Suprapubic skin (tissue), 4 donors: Measurements from ENCODE around the gene TBC1D5. TPM values are rescaled to one million over a fixed set of nuclear protein-coding genes. Genes with fewer than 3 reads are reported as not detected.

Source experiments
- DNase-seq, 2 donors: peaks; one replicate each; pipeline ENCODE4 v3.0.0-alpha.2; 2019; ENCODE audit warnings: low spot score in 2 of 2
- H3K27ac ChIP-seq: fragments of 200-600 bp; sonication (generic); one replicate; pipeline ENCODE4 v1.5.1; 2019
- H3K27me3 ChIP-seq: fragments of 200-600 bp; sonication (generic); one replicate; pipeline ENCODE4 v1.5.1; 2019
- H3K36me3 ChIP-seq: fragments of 200-600 bp; sonication (generic); one replicate; pipeline ENCODE4 v1.5.1; 2019
- H3K4me1 ChIP-seq: fragments of 200-600 bp; sonication (generic); one replicate; pipeline ENCODE4 v1.5.1; 2019
- H3K4me3 ChIP-seq: fragments of 200-600 bp; sonication (generic); one replicate; pipeline ENCODE4 v1.5.1; 2019; ENCODE audit warnings: mild to moderate bottlenecking
- H3K9me3 ChIP-seq: fragments of 200-600 bp; sonication (generic); one replicate; pipeline ENCODE4 v1.5.1; 2019
- CTCF ChIP-seq, 2 donors: fragments of 200-600 bp in 1 of 2; fragments of 450-650 bp in 1 of 2; sonication (generic) in 1 of 2; IDR thresholded peaks; one replicate each; pipeline ENCODE4 v1.5.1; 2016 to 2019; ENCODE audit warnings: antibody characterized with exemption in 2 of 2, mild to moderate bottlenecking in 1 of 2, moderate library complexity in 1 of 2
- EP300 ChIP-seq: sonication (generic); formaldehyde crosslinking; IDR thresholded peaks from one replicate; pipeline ENCODE4 v1.6.1; 2017; ENCODE audit warnings: antibody characterized with exemption
- POLR2A ChIP-seq, 2 donors: fragments of 450-650 bp; IDR thresholded peaks; one replicate each; pipeline ENCODE4 v1.6.1; 2017; ENCODE audit warnings: antibody characterized with exemption in 2 of 2, mild to moderate bottlenecking in 2 of 2, moderate library complexity in 2 of 2
- POLR2AphosphoS5 ChIP-seq, 3 donors: sonication (generic); formaldehyde crosslinking; IDR thresholded peaks; one replicate each; pipeline ENCODE4 v1.6.1; 2017; ENCODE audit warnings: antibody characterized with exemption in 3 of 3
- WGBS: methylation state at CpG from one replicate; pipeline ENCODE4 v1.1.5; 2018; 5-methylcytosine and 5-hydroxymethylcytosine counted together
- total RNA-seq, 4 donors: library from RNA; depleted of rRNA; stranded (reverse); fragments of >200 nt; gene quantifications; one replicate each; pipeline ENCODE4 v1.1.0, GENCODE V29; 2016

The TBC1D5 gene
- total RNA-seq, 4 donors from 2014 or later: 66.4 to 98.5 (median 79.9) TPM

- no peak for TF ChIP-seq POLR2A (IDR thresholded peaks at IDR 0.05)
- TF ChIP-seq POLR2AphosphoS5 (IDR thresholded peaks at IDR 0.05): no peak
- WGBS: 93% methylated on average over 3 of the region's 3 CpGs
These were observed 428.7 kb downstream of the TBC1D5 start for GRCh38 chr3:17313746-17314145.

DNA sequence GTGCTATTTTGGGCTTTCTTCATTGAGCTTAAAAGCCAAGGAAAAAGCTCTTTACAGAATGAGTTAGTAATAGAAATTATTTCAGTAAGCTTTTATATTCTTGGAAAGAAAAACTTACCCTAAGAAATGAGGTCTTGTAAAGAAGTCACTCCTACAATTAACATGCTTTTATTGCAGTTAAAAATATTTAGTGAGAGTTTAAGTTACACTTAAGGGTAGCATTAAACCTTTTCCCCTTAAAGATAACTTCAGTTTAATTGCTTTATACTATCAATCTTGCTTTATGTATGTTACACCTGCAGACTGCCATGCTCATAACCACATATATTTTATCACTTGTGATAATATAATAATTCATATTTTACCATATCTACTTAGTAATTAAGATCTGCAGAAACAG lies 431.4 kb downstream of the TBC1D5 start:
- H3K4me3 ChIP-seq: no peak overlapping the region
- no peaks in the 10 kb centered on the region for H3K9me3 ChIP-seq
- H3K36me3 ChIP-seq: no peaks in the 10 kb centered on the region
- no peak for DNase-seq
- no peak for TF ChIP-seq POLR2A (IDR thresholded peaks at IDR 0.05)
- no peak for TF ChIP-seq EP300
- no peak for TF ChIP-seq POLR2AphosphoS5 (IDR thresholded peaks at IDR 0.05)
- TF ChIP-seq CTCF (IDR thresholded peaks at IDR 0.05): no peak
- no peak overlapping the region for H3K27ac ChIP-seq
- no peaks in the 10 kb centered on the region for H3K27me3 ChIP-seq
- H3K4me1 ChIP-seq: no peaks in the 10 kb centered on the region

More at GRCh38 chr3:17313746-17314145, 428.7 kb downstream of the TBC1D5 start:
- Histone ChIP-seq H3K27me3 (no peaks in the 10 kb centered on the region), H3K27ac (no peak overlapping the region), H3K4me3 (no peak overlapping the region), H3K36me3 (no peaks in the 10 kb centered on the region), H3K4me1 (no peaks in the 10 kb centered on the region), H3K9me3 (no peaks in the 10 kb centered on the region)
- no peak for DNase-seq

DNA sequence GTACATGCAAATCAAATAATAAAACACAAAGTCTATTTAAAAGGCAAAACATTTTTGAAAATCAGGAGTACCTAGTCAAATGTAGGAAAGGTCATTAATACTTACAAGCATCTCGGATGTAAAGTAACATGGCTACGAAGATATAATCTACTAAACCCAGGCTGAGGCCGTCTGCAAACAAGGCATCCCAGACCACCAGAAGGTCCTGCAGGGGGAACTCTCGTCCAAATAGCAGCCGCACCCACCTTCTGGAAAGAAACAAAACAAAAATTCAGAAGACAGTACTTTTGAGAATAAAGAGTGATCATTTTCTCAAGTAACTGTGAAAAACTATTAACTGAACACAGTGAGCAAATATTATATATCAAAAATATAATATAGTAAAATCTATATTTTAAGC lies 434.5 kb downstream of the TBC1D5 start:
- Histone ChIP-seq H3K9me3 (no peaks in the 10 kb centered on the region), H3K27me3 (no peaks in the 10 kb centered on the region), H3K4me1 (no peaks in the 10 kb centered on the region), H3K36me3 (no peaks in the 10 kb centered on the region), H3K27ac (no peak overlapping the region), H3K4me3 (no peak overlapping the region)
- WGBS: 90% methylated on average over 5 of the region's 5 CpGs
- no peak for DNase-seq
- TF ChIP-seq CTCF (IDR thresholded peaks at IDR 0.05): no peak
- no peak for TF ChIP-seq POLR2AphosphoS5 (IDR thresholded peaks at IDR 0.05)
- TF ChIP-seq POLR2A (IDR thresholded peaks at IDR 0.05): no peak
- TF ChIP-seq EP300: no peak

DNA sequence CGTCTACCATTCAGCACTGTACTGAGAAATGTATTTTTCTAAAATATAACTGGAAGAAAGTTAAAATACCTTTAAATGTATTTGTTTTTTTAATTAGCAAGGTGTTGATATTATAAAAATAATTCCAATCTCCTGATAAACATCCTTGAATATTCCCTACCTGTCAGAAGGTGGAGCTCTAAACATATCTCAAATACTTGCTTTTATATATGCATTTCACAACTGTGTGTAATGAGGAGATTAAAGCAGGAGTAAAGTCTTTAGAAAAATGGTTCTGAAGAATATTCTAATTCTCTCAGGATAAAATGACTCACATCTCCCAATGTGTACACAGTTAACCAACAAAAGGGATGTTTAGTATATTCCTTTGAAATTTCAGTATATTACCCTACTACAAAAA lies 434.9 kb downstream of the TBC1D5 start:
- H3K9me3 ChIP-seq: no peaks in the 10 kb centered on the region
- 91% methylated on average over 1 of the region's 1 CpG for WGBS
- H3K4me3 ChIP-seq: no peak overlapping the region
- no peak overlapping the region for H3K27ac ChIP-seq
- DNase-seq: no peak
- no peaks in the 10 kb centered on the region for H3K4me1 ChIP-seq
- no peak for TF ChIP-seq EP300
- no peak for TF ChIP-seq POLR2AphosphoS5 (IDR thresholded peaks at IDR 0.05)
- TF ChIP-seq CTCF (IDR thresholded peaks at IDR 0.05): no peak
- no peak for TF ChIP-seq POLR2A (IDR thresholded peaks at IDR 0.05)
- H3K27me3 ChIP-seq: no peaks in the 10 kb centered on the region
- H3K36me3 ChIP-seq: no peaks in the 10 kb centered on the region

- no peaks in the 10 kb centered on the region for H3K9me3 ChIP-seq
- H3K36me3 ChIP-seq: no peaks in the 10 kb centered on the region
- DNase-seq: no peak
- WGBS: 0% methylated on average over 1 of the region's 1 CpG
- no peaks in the 10 kb centered on the region for H3K27me3 ChIP-seq
- no peak for TF ChIP-seq POLR2A (IDR thresholded peaks at IDR 0.05)
- no peak for TF ChIP-seq POLR2AphosphoS5 (IDR thresholded peaks at IDR 0.05)
- TF ChIP-seq EP300: no peak
- TF ChIP-seq CTCF (IDR thresholded peaks at IDR 0.05): no peak
- no peak overlapping the region for H3K4me3 ChIP-seq
- no peak overlapping the region for H3K27ac ChIP-seq
- H3K4me1 ChIP-seq: peaks cover 9% of the 10 kb centered on the region
These were observed 437.5 kb downstream of the TBC1D5 start for GRCh38 chr3:17304969-17305368.

- TF ChIP-seq POLR2AphosphoS5 (IDR thresholded peaks at IDR 0.05): no peak
- no peak for TF ChIP-seq EP300
- TF ChIP-seq POLR2A (IDR thresholded peaks at IDR 0.05): no peak
- TF ChIP-seq CTCF (IDR thresholded peaks at IDR 0.05): no peak
- H3K27me3 ChIP-seq: no peaks in the 10 kb centered on the region
- DNase-seq: no peak
- no peaks in the 10 kb centered on the region for H3K9me3 ChIP-seq
- H3K36me3 ChIP-seq: no peaks in the 10 kb centered on the region
- H3K4me3 ChIP-seq: no peak overlapping the region
- H3K4me1 ChIP-seq: peaks cover 9% of the 10 kb centered on the region
- no peak overlapping the region for H3K27ac ChIP-seq
These were observed 439.7 kb downstream of the TBC1D5 start for GRCh38 chr3:17302774-17303173.
